ENCODE measurements around the gene RPSA.

DNA sequence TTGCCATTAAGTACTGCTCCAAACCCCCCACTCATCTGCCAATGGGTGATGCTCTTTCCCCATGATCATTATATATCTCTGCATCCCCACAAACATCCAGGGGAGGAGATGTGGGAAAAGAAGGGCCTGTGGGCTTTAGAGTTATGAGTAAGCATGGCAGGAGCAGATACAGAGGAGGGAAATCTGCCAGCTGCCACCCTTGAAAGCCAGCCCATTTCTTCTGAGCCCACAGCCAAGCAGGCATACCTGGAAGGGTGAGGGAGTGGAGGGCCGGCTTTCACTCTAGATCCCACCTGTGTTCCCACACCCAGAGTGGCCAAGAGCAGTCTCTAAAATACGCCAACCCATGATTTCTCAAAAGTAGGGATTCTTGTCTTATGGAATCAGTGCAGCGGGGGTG is 25.1 kb upstream of the RPSA start:
- TF ChIP-seq POLR2A (IDR thresholded peaks at IDR 0.05; ENCODE audit: low read length) (no peak), GATA1 (IDR thresholded peaks at IDR 0.05; ENCODE audit: low read depth, low read length) (no peak)

Data from erythroblast (primary cell).